ENCODE results near the gene INSYN2B.
A peak's percentile ranks its signal among the peaks of the same experiment; 100 is the strongest.
"Not testable (repeated sequence)": the region's sequence is repeated elsewhere in the genome, so short reads cannot be mapped to it uniquely, and the experiment has no call there.

The INSYN2B gene

DNA sequence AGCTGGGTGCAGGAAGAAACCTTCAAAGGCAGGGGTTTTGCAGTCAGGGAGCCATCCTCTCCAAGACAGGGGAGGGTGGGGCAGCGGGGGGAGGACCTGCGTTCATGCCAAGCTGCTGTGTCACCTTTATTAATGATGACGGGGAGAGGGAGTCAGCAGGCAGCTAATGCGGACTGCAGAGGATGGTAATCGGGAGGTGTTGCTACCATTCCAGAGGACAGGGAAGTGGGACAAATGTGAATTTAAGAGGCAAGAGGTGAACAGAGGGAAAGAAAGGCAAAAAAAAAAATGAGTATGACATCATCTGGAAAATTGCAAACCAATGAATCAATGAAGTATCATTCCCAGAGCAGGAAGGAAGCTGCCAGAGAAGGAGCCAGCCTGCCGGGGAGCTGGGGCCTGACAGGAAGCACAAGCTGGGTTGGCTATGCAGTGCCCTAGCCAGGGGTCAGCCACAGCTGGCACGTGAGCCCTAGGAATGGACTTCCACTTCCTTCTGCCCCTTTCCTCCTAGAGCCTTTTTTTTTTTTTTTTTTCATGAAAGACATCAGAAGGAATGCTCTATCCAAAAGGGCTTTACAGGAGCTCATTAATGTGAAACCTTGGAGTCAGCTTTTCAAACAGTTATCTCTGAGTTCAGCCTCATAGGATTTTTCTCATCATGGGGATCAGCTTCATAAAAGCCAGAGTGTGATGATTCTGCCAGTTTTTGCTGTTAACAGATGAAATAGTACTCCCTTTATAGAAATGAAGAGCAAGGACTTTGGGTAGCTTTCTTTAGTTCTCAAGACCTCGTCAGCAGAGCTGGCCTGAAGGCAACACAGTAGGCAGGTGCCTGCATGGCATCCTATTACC lies 9.2 kb downstream of the INSYN2B start:
- no peak for DNase-seq

GRCh38 chr5:169970339-169970738 lies 10.0 kb downstream of the INSYN2B start:
- DNase-seq: no peak

- no peak for DNase-seq
Observed at GRCh38 chr5:169964246-169964645, 16.0 kb downstream of the INSYN2B start.

- DNase-seq: no peak
Observed at GRCh38 chr5:169960659-169961058, 19.6 kb downstream of the INSYN2B start.

DNA sequence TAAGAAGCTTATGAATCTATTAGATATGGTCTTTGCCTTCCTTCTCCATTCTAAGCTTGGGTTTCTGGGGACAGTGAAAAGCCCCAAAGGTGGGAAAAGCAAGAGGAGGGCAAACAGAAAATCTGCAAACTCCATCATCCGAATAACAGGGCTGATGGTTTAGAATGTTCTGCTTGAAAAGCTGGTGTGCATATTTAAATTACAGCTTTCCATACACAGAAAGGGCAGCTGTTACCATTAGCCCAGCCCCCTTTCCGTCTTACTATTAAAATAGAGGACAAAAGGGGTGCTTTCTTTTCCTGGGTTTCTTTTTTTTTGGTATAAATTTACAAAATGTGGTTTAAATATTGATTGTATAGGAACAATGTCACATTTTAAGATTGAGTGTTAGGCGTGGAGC lies 22.0 kb downstream of the INSYN2B start:
- DNase-seq: no peak

DNA sequence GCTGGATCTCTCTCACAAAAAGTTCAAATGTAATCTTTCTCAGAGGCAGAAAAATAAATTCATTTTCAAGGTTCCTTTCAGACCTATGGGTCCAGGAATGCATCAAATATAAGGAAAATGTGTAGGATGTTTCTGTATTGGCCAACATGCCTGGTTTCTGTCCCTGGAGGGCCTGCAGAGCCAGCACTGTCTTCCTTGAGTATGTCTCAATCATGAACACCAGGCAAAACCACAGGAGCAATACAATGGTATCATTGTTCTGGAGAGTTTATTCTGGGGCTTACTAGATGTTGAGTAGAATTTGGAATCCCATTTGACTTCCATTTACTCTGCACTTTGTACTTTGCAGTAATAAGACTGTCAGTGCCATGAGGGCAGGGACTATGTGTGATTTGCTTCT lies 23.5 kb downstream of the INSYN2B start:
- DNase-seq: no peak

- DNase-seq: no peak
Observed at GRCh38 chr5:169956126-169956525, 24.2 kb downstream of the INSYN2B start.

GRCh38 chr5:169954786-169955185 lies 25.5 kb downstream of the INSYN2B start:
- peak; percentile 61 for DNase-seq

DNA sequence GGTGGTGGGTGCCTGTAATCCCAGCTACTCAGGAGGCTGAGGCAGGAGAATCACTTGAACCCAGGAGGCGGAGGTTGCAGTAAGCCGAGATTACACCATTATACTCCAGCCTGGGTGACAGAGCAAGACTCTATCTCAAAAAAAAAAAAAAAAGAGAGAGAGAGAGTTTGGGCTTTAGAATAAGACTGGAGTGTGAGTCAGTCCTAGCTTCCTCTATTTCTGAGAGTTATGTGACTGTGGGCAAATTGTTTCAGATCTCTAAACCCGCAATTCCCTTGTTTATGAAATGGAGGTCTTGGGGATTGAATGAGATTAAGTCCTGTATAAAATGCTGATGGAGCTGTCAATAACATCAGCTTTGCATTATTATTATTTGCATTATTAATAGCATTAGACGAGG lies 27.1 kb downstream of the INSYN2B start:
- not testable (repeated sequence) for DNase-seq

DNA sequence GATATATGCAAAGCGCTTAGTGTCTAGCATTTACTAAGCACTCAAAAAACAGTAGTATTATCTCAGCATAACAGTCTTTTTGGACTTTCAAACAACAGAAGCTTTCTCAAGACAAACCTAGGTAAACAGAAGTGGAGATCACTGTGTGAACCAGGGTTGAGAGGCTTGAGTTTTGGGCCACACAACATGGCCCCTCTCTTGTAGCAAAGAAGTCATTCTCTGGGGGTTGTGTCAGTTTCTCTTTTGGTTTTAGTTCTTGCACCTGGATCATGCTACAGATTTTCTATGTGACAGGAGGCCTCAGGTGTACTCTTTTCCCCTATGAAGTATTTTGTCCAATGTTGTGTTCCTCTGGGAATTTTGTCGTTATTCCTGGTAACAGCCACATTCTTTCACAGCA lies 30.0 kb downstream of the INSYN2B start:
- DNase-seq: no peak

DNA sequence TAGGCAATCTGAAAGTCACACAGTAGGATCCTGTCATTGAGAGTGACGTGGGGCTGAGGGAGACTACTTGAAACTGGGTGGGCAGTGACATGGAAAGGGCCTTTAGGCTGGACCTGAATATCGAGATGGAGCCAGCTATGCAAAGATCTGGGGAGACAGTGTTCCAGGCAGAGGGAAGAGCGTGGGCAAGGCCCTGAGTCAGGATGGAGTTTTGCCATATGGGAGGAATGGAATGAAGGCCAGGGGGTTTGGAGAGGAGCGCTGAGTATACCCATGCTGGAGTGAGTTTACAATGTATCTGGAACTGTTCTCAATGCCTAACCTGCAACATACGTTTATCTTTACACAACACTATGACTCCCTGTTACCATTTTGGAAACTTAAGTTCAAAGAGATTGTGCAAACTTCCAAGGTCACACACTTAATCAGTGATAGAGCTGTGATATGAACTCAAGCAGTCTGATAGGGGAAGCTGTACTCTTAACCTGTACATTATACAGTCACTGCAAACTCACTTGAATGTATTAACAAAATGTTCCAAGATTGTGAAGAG lies 33.5 kb downstream of the INSYN2B start:
- no peak for DNase-seq

DNA sequence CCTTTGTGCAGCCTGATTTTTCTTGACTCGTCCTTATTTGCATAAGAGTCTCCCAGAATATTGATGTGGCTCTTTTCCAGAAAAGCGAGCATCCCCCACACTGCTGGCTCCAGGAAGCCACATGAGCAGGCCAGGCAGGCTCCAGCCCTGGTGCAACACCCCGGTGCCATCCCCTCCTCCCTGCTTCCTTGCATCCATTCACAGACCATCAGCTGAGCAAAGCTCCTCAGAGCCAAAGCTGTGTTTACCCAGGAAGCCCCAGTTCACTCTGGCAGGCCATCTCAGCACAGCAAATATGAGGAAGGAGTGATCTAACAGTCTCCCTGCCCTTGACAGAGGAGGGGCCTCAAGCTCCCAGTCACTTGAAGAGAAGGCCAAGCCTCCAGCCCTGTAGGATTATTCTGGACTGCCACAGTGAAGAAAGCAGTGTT lies 34.4 kb downstream of the INSYN2B start:
- no peak for DNase-seq

DNA sequence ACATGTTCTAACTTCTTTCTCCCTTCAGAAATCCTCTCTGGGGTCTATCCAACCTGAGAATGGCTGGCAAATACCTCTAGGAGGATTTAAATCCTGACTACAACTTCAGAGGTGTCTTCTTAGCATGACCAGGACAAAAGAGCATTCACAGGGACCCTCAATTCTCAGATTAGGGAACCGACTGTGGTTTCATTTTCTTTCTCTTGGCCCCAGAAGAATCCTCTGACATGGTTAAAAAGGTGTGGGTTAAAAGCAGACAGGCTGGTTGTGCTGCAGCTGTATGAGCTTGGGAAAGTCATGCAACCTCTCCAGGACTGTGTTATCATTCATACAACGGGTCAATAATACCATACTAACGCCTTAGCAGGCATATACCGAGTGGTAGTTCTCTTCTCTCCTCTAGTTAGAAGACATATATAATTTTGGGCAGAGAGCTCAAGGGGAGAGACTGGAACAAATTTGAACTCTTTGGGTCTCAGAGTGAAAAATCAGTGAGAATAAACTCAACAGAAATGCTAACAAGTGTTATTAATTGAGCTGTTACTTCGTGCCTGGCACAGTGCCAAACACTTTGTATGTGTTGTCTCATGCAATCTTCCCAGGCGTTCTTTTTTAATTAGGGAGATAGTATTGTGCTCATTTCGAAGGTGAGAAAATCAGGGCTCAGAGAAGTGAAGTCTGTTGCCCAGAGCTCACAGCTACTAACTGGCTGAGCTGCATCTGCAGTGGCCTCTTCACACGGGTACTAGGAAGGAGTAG lies 35.2 kb downstream of the INSYN2B start:
- no peak for DNase-seq

GRCh38 chr5:169944115-169944514 lies 36.2 kb downstream of the INSYN2B start:
- DNase-seq: no peak

- no peak for DNase-seq
Observed at GRCh38 chr5:169943026-169943425, 37.3 kb downstream of the INSYN2B start.

GRCh38 chr5:169942181-169942580 lies 38.1 kb downstream of the INSYN2B start:
- no peak for DNase-seq

- no peak for DNase-seq
Observed at GRCh38 chr5:169941542-169941941, 38.8 kb downstream of the INSYN2B start.

DNA sequence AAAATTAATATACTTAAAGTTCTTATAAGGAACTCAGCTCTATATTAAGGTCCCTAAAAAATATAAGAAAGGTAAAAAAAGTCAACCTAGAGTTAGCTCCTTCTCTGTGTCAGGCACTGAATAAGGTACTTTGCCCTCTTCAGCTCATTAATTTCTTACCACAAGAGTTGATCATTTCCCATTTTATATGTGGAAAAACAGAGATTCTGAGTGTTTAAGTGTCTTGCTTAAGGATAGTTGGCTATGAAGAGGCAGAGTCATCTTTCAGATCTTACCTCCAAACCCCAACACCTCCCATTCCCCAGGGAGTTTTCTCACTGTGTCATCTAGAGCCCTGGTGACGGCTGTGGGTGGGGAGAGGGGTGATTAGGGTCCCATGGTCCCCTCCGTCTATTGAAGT lies 40.6 kb downstream of the INSYN2B start:
- DNase-seq: no peak

DNA sequence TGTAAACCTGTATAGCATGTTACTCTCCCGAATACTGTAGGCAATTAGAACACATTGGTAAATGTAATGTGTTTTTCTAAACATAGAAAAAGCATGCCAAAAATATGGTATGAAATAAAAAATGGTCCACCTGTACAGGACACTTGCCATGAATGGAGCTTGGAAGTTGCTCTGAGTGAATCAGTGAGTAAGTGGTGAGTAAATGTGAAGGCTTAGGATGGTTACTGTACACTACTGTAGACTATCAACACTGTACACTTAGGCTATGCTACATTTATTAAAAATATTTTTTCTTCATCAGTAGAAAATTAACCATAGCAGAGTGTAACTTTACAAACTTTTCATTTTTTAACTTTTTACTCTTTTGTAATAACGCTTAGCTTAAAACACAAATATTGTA lies 41.9 kb downstream of the INSYN2B start:
- DNase-seq: no peak

- DNase-seq: no peak
Observed at GRCh38 chr5:169935762-169936161, 44.5 kb downstream of the INSYN2B start.

DNA sequence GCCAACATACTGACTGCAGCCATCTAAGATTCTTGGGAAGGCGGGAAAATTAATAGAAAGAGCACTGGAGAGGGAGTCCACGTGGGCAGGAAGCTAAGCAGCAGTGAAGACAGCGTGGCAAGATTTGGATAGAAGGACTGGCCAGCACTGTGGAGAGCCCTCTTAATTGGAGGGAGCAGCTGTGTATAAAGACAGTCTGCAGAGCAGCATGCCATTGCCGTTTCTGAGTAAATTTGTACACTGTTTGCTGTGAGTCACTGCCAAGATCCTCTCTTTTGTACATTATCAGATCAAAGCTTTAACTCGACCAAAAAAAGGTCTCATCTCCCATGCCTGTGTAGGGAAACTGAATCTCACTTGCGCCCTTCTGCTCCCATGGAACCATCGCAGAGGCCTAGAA lies 45.3 kb downstream of the INSYN2B start:
- no peak for DNase-seq

DNA sequence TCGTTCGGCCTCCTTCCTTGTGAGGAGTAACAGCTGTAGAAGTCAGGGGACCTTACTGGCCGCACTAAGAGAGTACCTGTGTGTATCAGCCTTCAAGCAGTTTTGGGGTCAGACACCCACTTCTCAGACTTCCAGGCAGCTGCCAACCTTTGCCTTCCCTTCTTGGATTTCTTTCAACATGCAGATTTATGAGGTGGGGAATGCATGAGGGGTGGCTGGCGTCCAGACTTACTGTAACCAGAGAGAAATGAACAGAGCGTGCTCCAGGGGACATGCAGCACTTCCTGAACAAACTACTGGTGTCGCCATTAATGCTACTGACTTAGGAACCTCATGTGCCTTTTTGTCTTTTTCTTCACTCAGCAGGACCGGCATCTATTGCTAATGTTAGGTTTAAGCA lies 46.7 kb downstream of the INSYN2B start:
- DNase-seq: no peak

DNA sequence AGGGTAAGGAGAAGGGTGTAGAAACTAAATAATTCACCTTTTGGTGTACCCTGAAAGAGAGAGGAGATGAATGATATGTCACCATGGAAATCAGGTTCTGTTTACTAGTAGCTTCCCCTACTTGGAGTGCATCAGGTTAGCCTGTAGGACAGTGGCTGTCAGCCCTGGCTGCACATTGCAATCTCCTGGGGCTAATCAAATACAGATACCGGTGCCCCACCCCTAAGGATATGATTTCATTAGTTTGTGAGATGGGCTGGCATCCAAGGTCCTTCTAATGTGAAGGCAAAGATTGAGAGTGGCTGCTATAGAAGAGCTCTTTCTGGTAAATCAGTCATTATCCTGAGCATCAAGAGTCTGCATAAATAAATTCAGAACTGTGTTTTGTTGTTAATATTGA lies 47.2 kb downstream of the INSYN2B start:
- DNase-seq: no peak

DNA sequence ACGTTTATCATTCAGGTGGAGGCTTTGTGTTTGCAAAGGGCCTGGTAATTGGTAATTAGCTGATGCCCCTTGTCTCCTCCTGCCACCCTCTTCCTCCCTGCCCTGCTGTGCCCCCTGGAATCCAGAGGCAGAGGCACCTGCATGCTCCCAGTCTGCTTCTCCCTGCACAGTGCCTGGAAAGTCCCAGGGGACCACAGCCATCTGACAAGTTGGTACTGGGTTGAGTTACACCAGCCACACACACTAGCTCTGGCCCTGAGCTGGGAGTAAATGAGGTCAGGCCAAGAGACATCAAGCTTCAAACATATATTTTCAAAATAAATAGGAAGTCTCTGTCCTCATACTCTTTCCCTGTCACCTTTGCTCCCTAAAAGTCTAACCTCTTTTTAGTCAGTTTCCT lies 56.3 kb downstream of the INSYN2B start:
- DNase-seq: peak; percentile 27
